CD8-positive, alpha-beta memory T cell (primary cell): Measurements from ENCODE around the gene PIK3CD. TPM values are rescaled to one million over a fixed set of nuclear protein-coding genes. Genes with fewer than 3 reads are reported as not detected.

Source experiments
- CTCF ChIA-PET: fragments of 350-600 bp; sonication (Branson Sonifier 250); formaldehyde crosslinking; loops from one replicate; lab custom pipeline; 2021; ENCODE audit warnings: antibody characterized with exemption; lab: Charles Lee
- POLR2A ChIA-PET: fragments of 350-600 bp; sonication (Branson Sonifier 250); formaldehyde crosslinking; loops from one replicate; lab custom pipeline; 2021; ENCODE audit warnings: antibody characterized with exemption; lab: Charles Lee
- DNase-seq, 5 donors: peaks; one replicate each; pipeline versions ENCODE4 v3.0.0 to v3.0.0-alpha.2; 2020 to 2022; ENCODE audit warnings: mixed read lengths in 1 of 5
- H3K27ac ChIP-seq: one replicate; pipeline ENCODE4 v1.7.0; 2013; ENCODE audit warnings: low read depth, mild to moderate bottlenecking, low read length, moderate library complexity
- H3K27me3 ChIP-seq: 2 replicates; pipeline ENCODE4 v1.7.0; 2013; ENCODE audit warnings: low read length, mild to moderate bottlenecking; ENCODE audit not compliant: insufficient read depth, poor library complexity, severe bottlenecking
- H3K36me3 ChIP-seq: 2 replicates; pipeline ENCODE4 v1.7.0; 2013; ENCODE audit warnings: mild to moderate bottlenecking, low read length, moderate library complexity; ENCODE audit not compliant: insufficient read depth
- H3K4me1 ChIP-seq: 2 replicates; pipeline ENCODE4 v1.7.0; 2013; ENCODE audit warnings: mild to moderate bottlenecking, low read length, moderate library complexity; ENCODE audit not compliant: insufficient read depth
- H3K4me3 ChIP-seq: 2 replicates; pipeline ENCODE4 v1.7.0; 2013; ENCODE audit warnings: mild to moderate bottlenecking, low read length
- H3K9me3 ChIP-seq: 2 replicates; pipeline ENCODE4 v1.7.0; 2013; ENCODE audit warnings: mild to moderate bottlenecking, low read length
- H3K27ac Mint-ChIP-seq, 8 donors: one replicate each; pipeline ENCODE4 v1.8.0; 2020 to 2021; ENCODE audit warnings: mixed read lengths in 8 of 8, mild to moderate bottlenecking in 6 of 8, inconsistent platforms in 3 of 8, moderate library complexity in 3 of 8
- H3K27me3 Mint-ChIP-seq, 2 donors: one replicate each; pipeline ENCODE4 v1.8.0; 2020 to 2021; ENCODE audit warnings: mixed read lengths in 2 of 2, mild to moderate bottlenecking in 1 of 2, moderate library complexity in 1 of 2
- H3K36me3 Mint-ChIP-seq, 3 donors: one replicate each; pipeline ENCODE4 v1.8.0; 2020 to 2021; ENCODE audit warnings: mixed read lengths in 3 of 3, inconsistent platforms in 1 of 3, mild to moderate bottlenecking in 1 of 3
- H3K4me1 Mint-ChIP-seq, 3 donors: one replicate each; pipeline ENCODE4 v1.8.0; 2020 to 2021; ENCODE audit warnings: mixed read lengths in 3 of 3, inconsistent platforms in 1 of 3, mild to moderate bottlenecking in 1 of 3
- H3K4me3 Mint-ChIP-seq, 7 donors: one replicate each; pipeline ENCODE4 v1.8.0; 2020 to 2021; ENCODE audit warnings: mixed read lengths in 7 of 7, mild to moderate bottlenecking in 6 of 7, moderate library complexity in 4 of 7, inconsistent platforms in 2 of 7
- H3K9me3 Mint-ChIP-seq, 5 donors: one replicate each; pipeline ENCODE4 v1.8.0; 2020 to 2022; ENCODE audit warnings: mixed read lengths in 5 of 5, mild to moderate bottlenecking in 3 of 5, moderate library complexity in 2 of 5, inconsistent platforms in 1 of 5
- polyA plus RNA-seq: library from polyadenylated mRNA; unstranded; fragments of 300-500 nt; fragmentation: Illumina TruSeq; gene quantifications from one replicate; pipeline ENCODE4 v1.2.3, GENCODE V29; 2021
- total RNA-seq, 2 experiments: library from RNA; stranded (reverse); gene quantifications; one replicate each; pipeline ENCODE4 v1.2.3, GENCODE V29; 2021

The PIK3CD gene
- total and polyA plus RNA-seq, 3 experiments from 2014 or later: 109 to 165 (median 157) TPM

GRCh38 chr1:9720785-9721605 lies 69.5 kb downstream of the PIK3CD start:
- POLR2A ChIA-PET: interaction anchor here (0.7 to 3.9 kb wide), 6 partner anchors 9 to 1201 kb away, joined by 3 to 36 read pairs (median 3); partner anchors contain the start of gene PIK3CD
- peaks cover 8 to 84% (median 9%) of the 10 kb centered on the region in 3 donors for H3K36me3 Mint-ChIP-seq

GRCh38 chr1:9721606-9722377 lies 70.3 kb downstream of the PIK3CD start:
- Mint-ChIP-seq H3K27me3 (peaks cover 0 to 3% of the 10 kb centered on the region in 2 donors), H3K9me3 (no peaks in the 10 kb centered on the region), H3K36me3 (peaks cover 8 to 81% (median 9%) of the 10 kb centered on the region in 3 donors), H3K4me1 (peaks cover 21 to 70% (median 35%) of the 10 kb centered on the region in 3 donors), H3K27ac (peak overlapping the region; percentile 36 to 91 (median 63)), H3K4me3 (peak overlapping the region in 2 of 7 donors; percentile 27 to 29)
- peaks cover 86% of the 10 kb centered on the region for H3K4me1 ChIP-seq
- no peaks in the 10 kb centered on the region for H3K27me3 ChIP-seq
- CTCF ChIA-PET: interaction anchor here (0.6 to 20.4 kb wide), 16 partner anchors 9 to 147 kb away, joined by 3 to 280 read pairs (median 4); no protein-coding TSS in a partner anchor
- no peak overlapping the region for H3K4me3 ChIP-seq
- DNase-seq: peak; percentile 72 to 89 (median 82)
- POLR2A ChIA-PET: interaction anchor here (0.6 to 3.9 kb wide), 6 partner anchors 9 to 1201 kb away, joined by 3 to 36 read pairs (median 3); partner anchors contain the start of gene PIK3CD
- peaks cover 65% of the 10 kb centered on the region for H3K36me3 ChIP-seq
- no peaks in the 10 kb centered on the region for H3K9me3 ChIP-seq
- H3K27ac ChIP-seq: no peak overlapping the region

More at GRCh38 chr1:9720785-9721605, 69.5 kb downstream of the PIK3CD start:
- Mint-ChIP-seq H3K4me3 (peak overlapping the region in 2 of 7 donors; percentile 29 to 41), H3K9me3 (no peaks in the 10 kb centered on the region), H3K27me3 (peaks cover 0 to 3% of the 10 kb centered on the region in 2 donors), H3K4me1 (peaks cover 19 to 66% (median 37%) of the 10 kb centered on the region in 3 donors), H3K27ac (peak overlapping the region in 3 of 8 donors; percentile 57 to 60 (median 58))
- CTCF ChIA-PET: interaction anchor here (0.8 to 20.4 kb wide), 14 partner anchors 9 to 148 kb away, joined by 3 to 280 read pairs (median 5); no protein-coding TSS in a partner anchor
- Histone ChIP-seq H3K27me3 (no peaks in the 10 kb centered on the region), H3K4me1 (peaks cover 89% of the 10 kb centered on the region), H3K4me3 (no peak overlapping the region), H3K36me3 (peaks cover 68% of the 10 kb centered on the region), H3K9me3 (no peaks in the 10 kb centered on the region), H3K27ac (no peak overlapping the region)
- DNase-seq: peak in 1 of 5 donors; percentile 51

GRCh38 chr1:9722378-9722749 lies 70.8 kb downstream of the PIK3CD start:
- POLR2A ChIA-PET: interaction anchor here (0.6 to 3.9 kb wide), 3 partner anchors 70 to 94 kb away, joined by 3 to 36 read pairs (median 7); partner anchors contain the start of gene PIK3CD
- peaks cover 0 to 4% of the 10 kb centered on the region in 2 donors for H3K27me3 Mint-ChIP-seq
- peaks cover 25 to 72% (median 34%) of the 10 kb centered on the region in 3 donors for H3K4me1 Mint-ChIP-seq
- Histone ChIP-seq H3K27ac (no peak overlapping the region), H3K36me3 (peaks cover 66% of the 10 kb centered on the region), H3K27me3 (no peaks in the 10 kb centered on the region), H3K4me1 (peaks cover 86% of the 10 kb centered on the region), H3K9me3 (no peaks in the 10 kb centered on the region), H3K4me3 (no peak overlapping the region)
- CTCF ChIA-PET: interaction anchor here (0.6 to 20.4 kb wide), 8 partner anchors 9 to 146 kb away, joined by 3 to 280 read pairs (median 4); no protein-coding TSS in a partner anchor
- peak overlapping the region in 4 of 8 donors; percentile 61 to 91 (median 75) for H3K27ac Mint-ChIP-seq
- H3K36me3 Mint-ChIP-seq: peaks cover 5 to 82% (median 9%) of the 10 kb centered on the region in 3 donors
- DNase-seq: no peak
- H3K4me3 Mint-ChIP-seq: no peak overlapping the region
- no peaks in the 10 kb centered on the region for H3K9me3 Mint-ChIP-seq

GRCh38 chr1:9723068-9723805 lies 71.7 kb downstream of the PIK3CD start:
- Mint-ChIP-seq H3K27ac (peak overlapping the region in 6 of 8 donors; percentile 9 to 83 (median 51)), H3K9me3 (no peaks in the 10 kb centered on the region), H3K4me3 (peak overlapping the region in 3 of 7 donors; percentile 11 to 44 (median 24)), H3K4me1 (peaks cover 25 to 72% (median 32%) of the 10 kb centered on the region in 3 donors), H3K36me3 (peaks cover 0 to 84% (median 8%) of the 10 kb centered on the region in 3 donors), H3K27me3 (peaks cover 0 to 3% of the 10 kb centered on the region in 2 donors)
- H3K4me3 ChIP-seq: no peak overlapping the region
- DNase-seq: no peak
- ChIA-PET CTCF (interaction anchor here (2.2 to 20.4 kb wide), 3 partner anchors 8 to 148 kb away, joined by 6 to 280 read pairs (median 40); no protein-coding TSS in a partner anchor), POLR2A (interaction anchor here (0.6 kb wide), 1 partner anchor 97 kb away, joined by 7 read pairs; no protein-coding TSS in a partner anchor)
- H3K4me1 ChIP-seq: peaks cover 89% of the 10 kb centered on the region
- no peak overlapping the region for H3K27ac ChIP-seq
- H3K27me3 ChIP-seq: no peaks in the 10 kb centered on the region
- H3K9me3 ChIP-seq: no peaks in the 10 kb centered on the region
- peaks cover 73% of the 10 kb centered on the region for H3K36me3 ChIP-seq

DNA sequence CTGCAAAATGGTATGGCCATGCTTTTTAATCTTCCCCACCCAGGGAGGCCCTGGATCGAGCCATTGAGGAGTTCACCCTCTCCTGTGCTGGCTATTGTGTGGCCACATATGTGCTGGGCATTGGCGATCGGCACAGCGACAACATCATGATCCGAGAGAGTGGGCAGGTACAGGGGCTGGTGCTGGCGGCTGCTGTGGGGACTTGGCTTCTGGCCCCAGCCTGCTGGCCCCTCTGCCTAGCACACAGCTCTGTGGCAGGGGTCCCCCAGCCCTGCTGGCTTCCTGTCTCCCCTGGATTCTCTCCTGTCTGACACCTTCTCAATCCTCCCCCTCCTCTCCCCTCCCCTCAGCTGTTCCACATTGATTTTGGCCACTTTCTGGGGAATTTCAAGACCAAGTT lies 72.4 kb downstream of the PIK3CD start:
- peak overlapping the region in 4 of 8 donors; percentile 54 to 83 (median 60) for H3K27ac Mint-ChIP-seq
- H3K9me3 Mint-ChIP-seq: no peaks in the 10 kb centered on the region
- Histone ChIP-seq H3K4me3 (no peak overlapping the region), H3K36me3 (peaks cover 68% of the 10 kb centered on the region), H3K4me1 (peaks cover 88% of the 10 kb centered on the region), H3K27me3 (no peaks in the 10 kb centered on the region), H3K27ac (no peak overlapping the region), H3K9me3 (no peaks in the 10 kb centered on the region)
- peaks cover 6 to 87% (median 15%) of the 10 kb centered on the region in 3 donors for H3K36me3 Mint-ChIP-seq
- no peak for DNase-seq
- CTCF ChIA-PET: interaction anchor here (2.2 to 20.4 kb wide), 4 partner anchors 8 to 147 kb away, joined by 6 to 280 read pairs (median 26); no protein-coding TSS in a partner anchor
- H3K27me3 Mint-ChIP-seq: peaks cover 0 to 3% of the 10 kb centered on the region in 2 donors
- H3K4me3 Mint-ChIP-seq: no peak overlapping the region
- POLR2A ChIA-PET: interaction anchor here (0.6 to 1.2 kb wide), 2 partner anchors 97 to 98 kb away, joined by 3 to 7 read pairs; no protein-coding TSS in a partner anchor
- peaks cover 32 to 72% (median 35%) of the 10 kb centered on the region in 3 donors for H3K4me1 Mint-ChIP-seq

GRCh38 chr1:9724706-9725476 lies 73.4 kb downstream of the PIK3CD start:
- DNase-seq: peak; percentile 53 to 78 (median 62)
- CTCF ChIA-PET: interaction anchor here (0.6 to 20.4 kb wide), 14 partner anchors 9 to 146 kb away, joined by 3 to 280 read pairs (median 4); no protein-coding TSS in a partner anchor
- peaks cover 0 to 5% of the 10 kb centered on the region in 2 donors for H3K27me3 Mint-ChIP-seq
- peaks cover 6 to 85% (median 18%) of the 10 kb centered on the region in 3 donors for H3K36me3 Mint-ChIP-seq
- POLR2A ChIA-PET: interaction anchor here (1.0 to 1.2 kb wide), 2 partner anchors 9 to 98 kb away, joined by 3 read pairs; no protein-coding TSS in a partner anchor
- Histone ChIP-seq H3K27ac (no peak overlapping the region), H3K27me3 (no peaks in the 10 kb centered on the region), H3K4me3 (no peak overlapping the region), H3K4me1 (peaks cover 88% of the 10 kb centered on the region), H3K9me3 (no peaks in the 10 kb centered on the region), H3K36me3 (peaks cover 62% of the 10 kb centered on the region)
- H3K4me1 Mint-ChIP-seq: peaks cover 32 to 68% (median 38%) of the 10 kb centered on the region in 3 donors
- H3K4me3 Mint-ChIP-seq: peak overlapping the region in 1 of 7 donors; percentile 31
- no peaks in the 10 kb centered on the region for H3K9me3 Mint-ChIP-seq
- H3K27ac Mint-ChIP-seq: peak overlapping the region in 7 of 8 donors; percentile 21 to 90 (median 64)
